ACC112 (cell line): ENCODE measurements around the gene LAPTM5.

Source experiments
- H2AFZ ChIP-seq: fragments of 200-600 bp; sonication (generic); one replicate; pipeline ENCODE4 v1.6.0; 2017; ENCODE audit warnings: antibody characterized with exemption, low read length; ENCODE audit not compliant: unreplicated experiment
- H3K27ac ChIP-seq: fragments of 200-600 bp; sonication (generic); 2 replicates; pipeline ENCODE4 v1.5.1; 2014; ENCODE audit warnings: low read depth, mild to moderate bottlenecking, antibody characterized with exemption, low read length, moderate library complexity
- H3K27me3 ChIP-seq: fragments of 200-600 bp; sonication (generic); 2 replicates; pipeline ENCODE4 v1.6.1; 2014; ENCODE audit warnings: mild to moderate bottlenecking, antibody characterized with exemption, low read length, moderate library complexity, mixed read lengths; ENCODE audit not compliant: insufficient read depth
- H3K36me3 ChIP-seq: fragments of 200-600 bp; sonication (generic); 2 replicates; pipeline ENCODE4 v1.6.1; 2016; ENCODE audit warnings: mild to moderate bottlenecking, antibody characterized with exemption, low read length, moderate library complexity, mixed read lengths; ENCODE audit not compliant: insufficient read depth
- H3K4me1 ChIP-seq: fragments of 200-600 bp; sonication (generic); one replicate; pipeline ENCODE4 v1.6.1; 2016; ENCODE audit warnings: low read length, mixed read lengths; ENCODE audit not compliant: insufficient read depth, unreplicated experiment, control insufficient read depth
- H3K4me3 ChIP-seq: fragments of 200-600 bp; sonication (generic); 2 replicates; pipeline ENCODE4 v1.5.1; 2014; ENCODE audit warnings: mild to moderate bottlenecking, low read depth, low read length
- H3K79me2 ChIP-seq: fragments of 200-600 bp; sonication (generic); one replicate; pipeline ENCODE4 v1.6.0; 2016; ENCODE audit warnings: low read length; ENCODE audit not compliant: control insufficient read depth, unreplicated experiment, insufficient read depth

Gene LAPTM5

GRCh38 chr1:30739601-30740000 is 18.0 kb downstream of the LAPTM5 start:
- Histone ChIP-seq H2AFZ (no peak overlapping the region), H3K4me1 (no peaks in the 10 kb centered on the region), H3K4me3 (no peak overlapping the region), H3K79me2 (no peaks in the 10 kb centered on the region), H3K27ac (no peak overlapping the region), H3K27me3 (peaks cover 9% of the 10 kb centered on the region; the same call in 1 of the 2 replicates), H3K36me3 (no peaks in the 10 kb centered on the region)

GRCh38 chr1:30738715-30739559 is 18.6 kb downstream of the LAPTM5 start:
- H3K79me2 ChIP-seq = no peaks in the 10 kb centered on the region
- no peaks in the 10 kb centered on the region for H3K36me3 ChIP-seq
- H3K4me1 ChIP-seq = no peaks in the 10 kb centered on the region
- H3K27ac ChIP-seq = no peak overlapping the region
- peaks cover 9% of the 10 kb centered on the region; the same call in 1 of the 2 replicates for H3K27me3 ChIP-seq
- no peak overlapping the region for H2AFZ ChIP-seq
- H3K4me3 ChIP-seq = no peak overlapping the region

- H3K36me3 ChIP-seq = no peaks in the 10 kb centered on the region
- no peak overlapping the region for H3K4me3 ChIP-seq
- peaks cover 9% of the 10 kb centered on the region; the same call in 1 of the 2 replicates for H3K27me3 ChIP-seq
- no peak overlapping the region for H2AFZ ChIP-seq
- no peaks in the 10 kb centered on the region for H3K4me1 ChIP-seq
- H3K27ac ChIP-seq = no peak overlapping the region
- H3K79me2 ChIP-seq = no peaks in the 10 kb centered on the region
These were observed 19.4 kb downstream of the LAPTM5 start for GRCh38 chr1:30738040-30738714.

DNA sequence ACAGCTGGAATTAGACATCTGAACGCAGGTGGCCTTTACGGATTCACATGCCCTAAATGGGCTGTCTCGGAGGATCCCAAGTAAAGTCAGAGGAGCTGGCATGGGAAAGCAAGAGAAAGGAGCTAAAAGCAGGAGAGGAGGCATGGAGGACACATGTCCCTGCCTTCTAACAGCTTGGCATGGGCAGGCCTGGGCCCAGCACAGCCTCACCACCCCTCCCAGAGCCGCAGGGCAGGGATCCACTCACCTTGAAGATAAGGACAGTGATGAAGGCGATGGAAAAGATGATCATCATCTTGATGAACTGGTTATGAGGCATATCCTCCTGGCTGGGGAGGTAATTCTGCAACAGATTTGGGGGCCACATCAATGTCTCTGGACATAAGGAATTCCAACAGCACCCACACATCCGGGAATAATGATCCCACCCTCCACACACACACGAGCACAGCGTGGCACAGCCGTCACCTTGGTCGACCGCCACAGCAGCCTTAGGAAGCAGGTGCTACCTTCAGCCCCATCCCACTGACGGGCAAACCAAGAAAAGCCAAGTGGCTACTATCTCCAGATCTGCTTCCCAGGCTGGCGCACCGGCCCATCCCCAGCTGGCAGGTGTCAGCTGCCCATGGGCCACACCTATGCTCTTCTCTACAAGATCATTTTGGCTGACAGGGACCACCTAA is 20.1 kb downstream of the LAPTM5 start:
- H3K4me1 ChIP-seq = no peaks in the 10 kb centered on the region
- no peak overlapping the region for H3K27ac ChIP-seq
- H2AFZ ChIP-seq = no peak overlapping the region
- peaks cover 9% of the 10 kb centered on the region; the same call in 1 of the 2 replicates for H3K27me3 ChIP-seq
- H3K36me3 ChIP-seq = no peaks in the 10 kb centered on the region
- no peaks in the 10 kb centered on the region for H3K79me2 ChIP-seq
- H3K4me3 ChIP-seq = no peak overlapping the region

GRCh38 chr1:30735668-30736498 is 21.7 kb downstream of the LAPTM5 start:
- Histone ChIP-seq H3K36me3 (no peaks in the 10 kb centered on the region), H2AFZ (no peak overlapping the region), H3K27ac (no peak overlapping the region), H3K4me3 (no peak overlapping the region), H3K79me2 (no peaks in the 10 kb centered on the region), H3K27me3 (peaks cover 9% of the 10 kb centered on the region; the same call in 1 of the 2 replicates), H3K4me1 (no peaks in the 10 kb centered on the region)

- Histone ChIP-seq H3K27me3 (peaks cover 9% of the 10 kb centered on the region; the same call in 1 of the 2 replicates), H3K27ac (no peak overlapping the region), H3K4me3 (no peak overlapping the region), H3K4me1 (no peaks in the 10 kb centered on the region), H3K36me3 (no peaks in the 10 kb centered on the region), H3K79me2 (no peaks in the 10 kb centered on the region), H2AFZ (no peak overlapping the region)
These were observed 22.4 kb downstream of the LAPTM5 start for GRCh38 chr1:30735124-30735523.

GRCh38 chr1:30734580-30734979 is 23.0 kb downstream of the LAPTM5 start:
- H3K36me3 ChIP-seq = no peaks in the 10 kb centered on the region

GRCh38 chr1:30734106-30734505 is 23.5 kb downstream of the LAPTM5 start:
- H3K4me3 ChIP-seq = no peak overlapping the region
- H3K27ac ChIP-seq = no peak overlapping the region
- no peak overlapping the region for H2AFZ ChIP-seq
- H3K27me3 ChIP-seq = peaks cover 9% of the 10 kb centered on the region; the same call in 1 of the 2 replicates
- H3K79me2 ChIP-seq = no peaks in the 10 kb centered on the region
- no peaks in the 10 kb centered on the region for H3K36me3 ChIP-seq
- H3K4me1 ChIP-seq = no peaks in the 10 kb centered on the region

More at GRCh38 chr1:30734580-30734979, 23.0 kb downstream of the LAPTM5 start:
- no peak overlapping the region for H3K4me3 ChIP-seq
- no peak overlapping the region for H2AFZ ChIP-seq
- no peak overlapping the region for H3K27ac ChIP-seq
- no peaks in the 10 kb centered on the region for H3K79me2 ChIP-seq
- peaks cover 9% of the 10 kb centered on the region; the same call in 1 of the 2 replicates for H3K27me3 ChIP-seq
- no peaks in the 10 kb centered on the region for H3K4me1 ChIP-seq

- Histone ChIP-seq H3K79me2 (no peaks in the 10 kb centered on the region), H2AFZ (no peak overlapping the region), H3K36me3 (no peaks in the 10 kb centered on the region), H3K4me1 (no peaks in the 10 kb centered on the region), H3K27ac (no peak overlapping the region), H3K4me3 (no peak overlapping the region), H3K27me3 (peaks cover 5% of the 10 kb centered on the region; the same call in 1 of the 2 replicates)
These were observed 24.1 kb downstream of the LAPTM5 start for GRCh38 chr1:30733493-30733892.
